ENCODE measurements around the gene KCNK6.
A peak's percentile ranks its signal among the peaks of the same experiment; 100 is the strongest.
"Not testable (repeated sequence)": the region's sequence is repeated elsewhere in the genome, so short reads cannot be mapped to it uniquely, and the experiment has no call there.

The KCNK6 gene

GRCh38 chr19:38326591-38326990, 6.9 kb downstream of the KCNK6 start:
- DNase-seq = no peak

DNA sequence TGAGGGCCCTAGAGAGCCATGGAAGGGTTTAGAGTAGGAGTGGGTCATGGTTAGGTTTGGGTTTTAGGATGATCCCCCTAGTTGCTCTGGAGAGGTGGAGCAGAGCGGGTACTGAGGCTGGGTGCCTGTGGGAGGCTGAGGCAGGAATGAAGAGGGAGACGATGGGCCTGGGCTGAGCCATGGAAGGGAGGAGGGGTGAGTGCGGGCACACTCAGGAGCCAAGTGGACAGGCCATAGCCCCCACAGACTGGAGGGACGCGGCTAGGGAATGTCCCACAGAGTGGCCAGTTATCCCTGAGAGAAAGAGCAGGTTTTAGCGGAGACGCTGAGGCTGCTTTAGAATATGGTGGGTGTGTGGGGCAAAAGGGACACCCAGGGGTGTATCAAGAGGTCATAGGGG, 10.0 kb downstream of the KCNK6 start:
- no peak for DNase-seq

- no peak for DNase-seq
Measured at GRCh38 chr19:38331728-38332127, 12.1 kb downstream of the KCNK6 start.

- DNase-seq = no peak
Measured at GRCh38 chr19:38333245-38333644, 13.6 kb downstream of the KCNK6 start.

DNA sequence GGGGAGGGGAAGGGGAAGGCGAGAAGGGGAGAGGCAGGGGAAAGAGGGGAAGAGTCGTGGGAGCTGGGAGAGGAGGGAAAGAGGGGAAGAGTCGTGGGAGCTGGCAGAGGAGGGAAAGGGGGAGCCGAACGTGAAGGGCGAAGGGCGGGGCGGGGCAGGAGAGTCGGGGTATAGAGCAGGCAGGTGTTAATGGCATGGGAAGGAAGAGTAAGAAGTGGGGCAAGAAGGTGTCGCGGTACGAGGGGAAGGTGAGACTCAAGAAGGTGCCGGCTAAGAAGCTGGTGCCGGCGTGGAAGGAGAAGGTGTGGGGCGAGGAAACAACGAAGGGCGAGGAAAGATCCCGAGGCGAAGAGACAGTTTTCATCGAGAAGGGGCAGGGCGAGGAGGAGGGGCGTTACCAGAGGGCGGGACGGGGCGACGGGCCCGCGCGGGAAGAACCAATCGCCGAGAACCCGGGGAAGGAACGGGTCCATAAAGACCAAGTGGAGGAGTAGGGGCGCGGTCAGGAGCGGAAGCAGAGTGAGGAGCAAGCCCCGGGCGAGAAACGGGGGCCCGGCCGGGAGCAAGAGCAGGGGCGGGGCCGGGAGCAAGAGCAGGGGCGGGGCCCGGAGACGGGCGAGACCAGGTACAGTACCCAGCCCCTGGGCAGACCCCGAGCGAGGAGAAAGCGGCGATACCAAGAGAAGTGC, 16.4 kb downstream of the KCNK6 start:
- peak; percentile 89 for DNase-seq

GRCh38 chr19:38336638-38337359, 17.2 kb downstream of the KCNK6 start:
- DNase-seq = peak; percentile 94

- DNase-seq = no peak
Measured at GRCh38 chr19:38337360-38337653, 17.7 kb downstream of the KCNK6 start.

DNA sequence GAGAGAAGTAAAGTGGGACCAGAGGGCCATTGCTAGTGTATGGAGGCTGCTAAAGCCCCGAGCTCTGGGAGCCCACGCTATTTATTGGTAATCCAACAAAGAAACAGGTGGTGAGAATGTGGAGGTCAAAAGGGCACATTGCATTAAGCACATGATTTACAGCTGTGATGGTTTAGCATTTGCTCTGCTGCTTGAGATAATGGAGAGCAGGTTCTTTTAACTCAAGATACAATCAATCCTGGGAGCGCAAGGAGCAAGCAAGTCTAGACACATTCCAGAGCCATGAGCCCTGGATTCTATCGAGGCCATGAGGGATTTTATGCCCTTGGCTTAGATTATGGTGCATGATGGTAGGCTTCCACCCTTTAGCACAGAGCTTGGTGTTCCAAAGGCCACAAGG, 19.4 kb downstream of the KCNK6 start:
- DNase-seq = not testable (repeated sequence)

GRCh38 chr19:38340927-38341326, 21.3 kb downstream of the KCNK6 start:
- DNase-seq = no peak

DNA sequence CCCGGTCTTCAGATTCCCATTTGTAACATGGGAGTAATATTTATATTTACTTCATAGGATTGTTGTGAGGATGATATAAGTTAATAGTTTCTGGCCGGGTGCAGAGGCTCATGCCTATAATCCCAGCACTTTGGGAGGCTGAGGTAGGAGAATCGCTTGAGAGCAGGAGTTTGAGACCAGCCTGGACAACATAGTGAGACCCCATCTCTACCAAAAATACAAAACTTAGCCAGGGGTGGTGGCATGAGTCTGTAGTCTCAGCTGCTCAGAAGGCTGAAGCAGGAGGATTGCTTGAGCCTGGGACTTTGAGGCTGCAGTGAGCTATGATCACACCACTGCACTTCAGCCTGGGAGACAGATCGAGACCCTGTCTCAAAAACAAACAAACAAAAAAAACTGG, 27.2 kb downstream of the KCNK6 start:
- no peak for DNase-seq

- DNase-seq = no peak
Measured at GRCh38 chr19:38350883-38351282, 31.2 kb downstream of the KCNK6 start.

- no peak for DNase-seq
Measured at GRCh38 chr19:38351865-38352395, 32.3 kb downstream of the KCNK6 start.

GRCh38 chr19:38352611-38353010, 33.0 kb downstream of the KCNK6 start:
- DNase-seq = no peak

DNA sequence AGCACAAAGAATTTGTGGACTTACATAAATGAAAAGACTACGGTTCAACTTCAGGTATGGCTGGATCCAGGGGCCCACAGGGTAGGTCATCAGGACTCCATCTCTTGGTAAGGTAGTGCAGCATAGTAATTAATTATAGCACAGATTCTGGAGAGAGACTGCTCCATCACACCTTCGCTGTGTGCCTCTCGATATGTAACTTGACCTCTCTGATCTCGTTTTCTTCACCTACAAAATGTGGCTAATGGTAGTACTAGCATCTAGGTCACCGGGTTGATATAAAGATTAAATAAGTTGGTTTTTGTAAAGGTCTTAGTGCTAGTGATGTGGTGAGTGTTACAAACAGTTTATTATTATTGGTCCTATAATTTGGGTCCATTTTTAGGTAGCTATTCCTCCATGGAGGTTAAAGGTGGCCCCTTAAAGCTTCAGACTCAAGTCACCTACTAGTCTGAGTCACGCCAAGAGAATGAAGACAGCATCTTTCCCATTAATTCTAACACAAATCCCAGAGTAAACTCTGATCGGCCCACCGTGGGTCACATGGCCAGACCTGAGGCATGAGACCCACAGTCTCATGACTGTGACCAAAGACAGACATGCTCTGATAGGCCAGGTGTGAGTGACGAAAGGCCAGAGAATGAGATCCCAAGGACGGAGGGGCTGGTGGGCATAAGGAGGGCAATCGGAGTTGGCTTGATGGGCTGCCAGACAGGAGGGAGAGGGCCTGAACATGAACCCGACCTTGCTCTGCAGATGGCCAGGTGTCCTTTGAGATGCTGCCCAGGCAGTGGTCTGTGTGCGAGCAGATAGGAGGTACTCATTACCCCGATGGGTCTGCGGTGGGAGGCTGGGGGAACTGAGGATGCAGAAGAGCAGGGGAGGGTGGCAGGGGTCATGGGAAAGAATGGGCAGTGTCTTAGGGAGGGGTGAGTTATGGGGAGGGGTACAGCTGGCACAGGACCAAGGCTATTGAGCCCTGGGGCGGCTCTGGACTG, 36.4 kb downstream of the KCNK6 start:
- DNase-seq = no peak

GRCh38 chr19:38358071-38358470, 38.4 kb downstream of the KCNK6 start:
- no peak for DNase-seq

DNA sequence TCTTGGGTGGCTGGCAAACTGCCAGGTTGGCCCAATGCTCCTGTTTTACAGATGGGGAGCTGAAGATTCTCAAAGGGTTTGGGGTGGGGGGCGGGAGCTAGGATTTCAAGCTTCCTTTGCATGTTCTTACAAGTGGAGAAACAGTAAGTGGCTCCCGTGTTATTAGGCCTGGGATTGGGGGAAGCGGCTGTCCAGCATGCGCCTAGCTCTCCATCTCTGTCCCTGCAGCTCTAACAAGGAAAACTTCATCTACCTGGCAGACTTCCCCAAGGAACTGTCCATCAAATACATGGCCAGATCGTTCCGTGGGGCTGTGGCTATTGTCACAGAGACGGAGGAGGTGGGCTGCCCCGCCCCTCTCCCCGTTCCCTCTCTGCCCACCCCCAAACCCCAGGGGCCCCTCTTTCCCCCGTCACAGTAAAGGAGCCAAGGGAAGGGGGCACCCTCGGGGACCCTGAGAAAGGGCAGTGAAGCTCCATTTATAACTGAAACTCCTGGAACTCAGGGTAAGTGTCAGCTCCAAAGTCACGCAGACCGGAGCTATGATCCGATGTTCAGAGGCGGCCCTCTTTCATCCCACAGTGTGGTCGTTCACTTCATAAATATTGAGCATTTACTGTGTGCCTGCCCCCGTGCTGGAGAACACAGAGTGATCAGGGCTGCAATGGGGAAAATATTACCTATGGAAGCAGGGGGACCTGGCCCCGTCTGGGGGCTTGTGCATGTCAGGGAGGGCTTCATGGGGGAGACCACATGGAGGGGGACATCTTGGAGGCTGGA, 39.8 kb downstream of the KCNK6 start:
- no peak for DNase-seq

GRCh38 chr19:38360351-38360750, 40.7 kb downstream of the KCNK6 start:
- no peak for DNase-seq

GRCh38 chr19:38360839-38361631, 41.4 kb downstream of the KCNK6 start:
- DNase-seq = no peak

GRCh38 chr19:38361633-38362075, 42.0 kb downstream of the KCNK6 start:
- peak; percentile 28 for DNase-seq

DNA sequence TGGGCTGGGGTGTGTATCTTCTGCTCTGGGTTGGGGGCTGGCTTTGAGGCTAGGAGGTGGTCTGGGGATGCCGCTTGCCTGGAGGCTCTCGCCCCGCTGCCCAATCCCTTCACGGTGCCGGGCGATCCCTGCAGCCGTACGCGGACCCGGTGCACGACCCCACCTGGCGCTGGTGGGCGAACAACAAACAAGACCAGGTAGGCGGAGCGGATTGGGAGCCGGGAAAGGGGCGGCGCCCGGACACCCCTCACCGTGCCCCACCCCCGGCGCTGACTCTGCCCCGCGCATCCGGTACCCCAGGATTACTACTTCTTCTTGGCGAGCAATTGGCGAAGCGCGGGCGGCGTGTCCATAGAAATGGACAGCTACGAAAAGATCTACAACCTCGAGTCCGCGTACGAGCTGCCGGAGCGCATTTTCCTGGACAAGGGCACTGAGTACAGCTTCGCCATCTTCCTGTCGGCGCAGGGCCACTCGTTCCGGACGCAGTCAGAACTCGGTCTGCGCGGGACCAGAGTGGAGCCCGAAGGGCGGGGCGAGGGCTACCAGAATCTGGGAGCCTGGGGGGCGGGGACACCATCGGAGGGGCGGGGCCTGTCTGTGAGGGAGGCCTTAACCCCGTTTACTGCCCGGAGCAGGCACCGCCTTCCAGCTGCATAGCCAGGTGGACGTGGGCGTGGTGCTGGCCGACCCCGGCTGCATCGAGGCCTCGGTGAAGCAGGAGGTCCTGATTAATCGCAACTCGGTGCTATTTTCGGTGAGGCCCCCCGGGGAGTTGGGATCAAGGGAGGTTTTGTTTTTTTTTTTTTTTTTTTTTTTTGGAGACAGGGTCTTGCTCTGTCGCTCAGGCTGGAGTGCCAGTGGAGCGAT, 42.7 kb downstream of the KCNK6 start:
- peak; percentile 37 for DNase-seq
